KMS-11 (cell line): Measurements from ENCODE around the gene RAB26.

ENCODE experiments used
- H2AFZ ChIP-seq: fragments of 200-600 bp; sonication (generic); 2 replicates; pipeline ENCODE4 v1.6.1; 2016; ENCODE audit warnings: antibody characterized with exemption, mixed run types, low read depth
- H3K27ac ChIP-seq: fragments of 200-600 bp; sonication (generic); 2 replicates; pipeline ENCODE4 v1.6.1; 2016; ENCODE audit warnings: mild to moderate bottlenecking, mixed run types
- H3K27me3 ChIP-seq: fragments of 200-600 bp; sonication (generic); 2 replicates; pipeline ENCODE4 v1.6.1; 2017; ENCODE audit warnings: mild to moderate bottlenecking, low read depth, mixed run types, moderate library complexity; ENCODE audit not compliant: insufficient read depth
- H3K36me3 ChIP-seq: fragments of 200-600 bp; sonication (generic); 2 replicates; pipeline ENCODE4 v1.6.1; 2017; ENCODE audit warnings: mild to moderate bottlenecking, mixed run types; ENCODE audit not compliant: insufficient read depth
- H3K4me1 ChIP-seq: fragments of 200-600 bp; sonication (generic); 2 replicates; pipeline ENCODE4 v1.6.1; 2016; ENCODE audit warnings: mild to moderate bottlenecking, low read depth, mixed run types; ENCODE audit not compliant: poor library complexity, severe bottlenecking
- H3K4me2 ChIP-seq: fragments of 200-600 bp; sonication (generic); 2 replicates; pipeline ENCODE4 v1.7.0; 2016; ENCODE audit warnings: mild to moderate bottlenecking, mixed run types
- H3K4me3 ChIP-seq: fragments of 200-600 bp; sonication (generic); IDR thresholded peaks from 2 replicates; pipeline ENCODE4 v1.6.1; 2017; ENCODE audit warnings: low read depth, low read length, mixed read lengths; ENCODE audit not compliant: insufficient read depth
- H3K79me2 ChIP-seq: fragments of 200-600 bp; sonication (generic); 2 replicates; pipeline ENCODE4 v1.6.1; 2016; ENCODE audit warnings: low read depth, mixed run types; ENCODE audit not compliant: insufficient read depth
- H3K9ac ChIP-seq: fragments of 200-600 bp; sonication (generic); 2 replicates; pipeline ENCODE4 v1.6.1; 2016; ENCODE audit warnings: mild to moderate bottlenecking, mixed run types
- H4K20me1 ChIP-seq: fragments of 200-600 bp; sonication (generic); 2 replicates; pipeline ENCODE4 v1.6.1; 2016; ENCODE audit warnings: mild to moderate bottlenecking, mixed run types; ENCODE audit not compliant: insufficient read depth
- CTCF ChIP-seq: fragments of 200-600 bp; sonication (generic); conservative IDR thresholded peaks from 2 replicates; pipeline ENCODE4 v1.6.1; 2017; ENCODE audit warnings: low read depth, mild to moderate bottlenecking, antibody characterized with exemption, low read length, moderate library complexity, mixed read lengths

Gene RAB26

GRCh38 chr16:2155091-2155950 lies 6.9 kb downstream of the RAB26 start, which contains the start of gene TRAF7:
TRAF7 (plus strand) TSS chr16:2155782; CDS start chr16:2163921, 8,139 bp downstream.
- peaks cover 33% of the 10 kb centered on the region for H4K20me1 ChIP-seq
- peak within 1 kb of the TSS; percentile 96 for H3K9ac ChIP-seq
- H3K4me1 ChIP-seq: peaks cover 47% of the 10 kb centered on the region
- no peaks in the 10 kb centered on the region for H3K27me3 ChIP-seq
- H3K79me2 ChIP-seq: peaks cover 68% of the 10 kb centered on the region
- TF ChIP-seq CTCF: no peak
- no peak within 1 kb of the TSS for H2AFZ ChIP-seq
- peak within 1 kb of the TSS; percentile 56 for H3K4me3 ChIP-seq
- peak within 1 kb of the TSS; percentile 100 for H3K4me2 ChIP-seq
- peaks cover 7% of the 10 kb centered on the region; the same call in 1 of the 2 replicates for H3K36me3 ChIP-seq
- peak within 1 kb of the TSS; percentile 78 for H3K27ac ChIP-seq

GRCh38 chr16:2155977-2156848 lies 7.8 kb downstream of the RAB26 start:
- peaks cover 41% of the 10 kb centered on the region for H3K4me1 ChIP-seq
- no peak overlapping the region for H2AFZ ChIP-seq
- peak overlapping the region; percentile 69 for H3K9ac ChIP-seq

GRCh38 chr16:2156849-2157224 lies 8.4 kb downstream of the RAB26 start:
- H3K4me3 ChIP-seq: peak overlapping the region; percentile 56
- no peak overlapping the region for H3K27ac ChIP-seq
- H3K4me2 ChIP-seq: peak overlapping the region; percentile 100
- no peak overlapping the region for H2AFZ ChIP-seq
- peaks cover 23% of the 10 kb centered on the region; the same call in 1 of the 2 replicates for H4K20me1 ChIP-seq
- peaks cover 35% of the 10 kb centered on the region for H3K4me1 ChIP-seq
- H3K79me2 ChIP-seq: peaks cover 76% of the 10 kb centered on the region
- no peak for TF ChIP-seq CTCF
- no peak overlapping the region; the same call in 1 of the 2 replicates for H3K9ac ChIP-seq
- no peaks in the 10 kb centered on the region for H3K27me3 ChIP-seq
- peaks cover 7% of the 10 kb centered on the region; the same call in 1 of the 2 replicates for H3K36me3 ChIP-seq

More at GRCh38 chr16:2155977-2156848, 7.8 kb downstream of the RAB26 start:
- Histone ChIP-seq H3K4me2 (peak overlapping the region; percentile 100), H3K36me3 (peaks cover 7% of the 10 kb centered on the region; the same call in 1 of the 2 replicates), H3K27me3 (no peaks in the 10 kb centered on the region), H3K27ac (peak overlapping the region; percentile 5; the same call in 1 of the 2 replicates), H3K79me2 (peaks cover 69% of the 10 kb centered on the region), H3K4me3 (peak overlapping the region; percentile 56), H4K20me1 (peaks cover 28% of the 10 kb centered on the region)
- no peak for TF ChIP-seq CTCF
